ENCODE data around the gene NUP43.

- TF ChIP-seq CTCF (IDR thresholded peaks at IDR 0.05) (no peak), EZH2 (IDR thresholded peaks at IDR 0.05) (no peak), EZH2phosphoT487 (IDR thresholded peaks at IDR 0.05) (no peak)
Measured at GRCh38 chr6:149728499-149729234, 17.7 kb downstream of the NUP43 start.

Measured in neural progenitor cell (in vitro differentiated cells).